ENCODE results near the gene TAC4.

GRCh38 chr17:49845321-49845720 is 2.5 kb downstream of the TAC4 start:
- TF ChIP-seq CTCF (IDR thresholded peaks at IDR 0.05) (no peak), POLR2A (IDR thresholded peaks at IDR 0.05) (no peak)

Data from uterus (tissue), 2 donors.